KMS-11 (cell line): Measurements from ENCODE around the gene TAGLN2.

Experiments used
- H2AFZ ChIP-seq: fragments of 200-600 bp; sonication (generic); 2 replicates; pipeline ENCODE4 v1.6.1; 2016; ENCODE audit warnings: antibody characterized with exemption, mixed run types, low read depth
- H3K27ac ChIP-seq: fragments of 200-600 bp; sonication (generic); 2 replicates; pipeline ENCODE4 v1.6.1; 2016; ENCODE audit warnings: mild to moderate bottlenecking, mixed run types
- H3K27me3 ChIP-seq: fragments of 200-600 bp; sonication (generic); 2 replicates; pipeline ENCODE4 v1.6.1; 2017; ENCODE audit warnings: mild to moderate bottlenecking, low read depth, mixed run types, moderate library complexity; ENCODE audit not compliant: insufficient read depth
- H3K36me3 ChIP-seq: fragments of 200-600 bp; sonication (generic); 2 replicates; pipeline ENCODE4 v1.6.1; 2017; ENCODE audit warnings: mild to moderate bottlenecking, mixed run types; ENCODE audit not compliant: insufficient read depth
- H3K4me1 ChIP-seq: fragments of 200-600 bp; sonication (generic); 2 replicates; pipeline ENCODE4 v1.6.1; 2016; ENCODE audit warnings: mild to moderate bottlenecking, low read depth, mixed run types; ENCODE audit not compliant: poor library complexity, severe bottlenecking
- H3K4me2 ChIP-seq: fragments of 200-600 bp; sonication (generic); 2 replicates; pipeline ENCODE4 v1.7.0; 2016; ENCODE audit warnings: mild to moderate bottlenecking, mixed run types
- H3K4me3 ChIP-seq: fragments of 200-600 bp; sonication (generic); IDR thresholded peaks from 2 replicates; pipeline ENCODE4 v1.6.1; 2017; ENCODE audit warnings: low read depth, low read length, mixed read lengths; ENCODE audit not compliant: insufficient read depth
- H3K79me2 ChIP-seq: fragments of 200-600 bp; sonication (generic); 2 replicates; pipeline ENCODE4 v1.6.1; 2016; ENCODE audit warnings: low read depth, mixed run types; ENCODE audit not compliant: insufficient read depth
- H3K9ac ChIP-seq: fragments of 200-600 bp; sonication (generic); 2 replicates; pipeline ENCODE4 v1.6.1; 2016; ENCODE audit warnings: mild to moderate bottlenecking, mixed run types
- H4K20me1 ChIP-seq: fragments of 200-600 bp; sonication (generic); 2 replicates; pipeline ENCODE4 v1.6.1; 2016; ENCODE audit warnings: mild to moderate bottlenecking, mixed run types; ENCODE audit not compliant: insufficient read depth
- TF ChIP-seq, protein P1 (sequence below): fragments of 200-600 bp; sonication (generic); conservative IDR thresholded peaks from 2 replicates; pipeline ENCODE4 v1.6.1; 2017; ENCODE audit warnings: low read depth, mild to moderate bottlenecking, antibody characterized with exemption, low read length, moderate library complexity, mixed read lengths

Gene TAGLN2

DNA sequence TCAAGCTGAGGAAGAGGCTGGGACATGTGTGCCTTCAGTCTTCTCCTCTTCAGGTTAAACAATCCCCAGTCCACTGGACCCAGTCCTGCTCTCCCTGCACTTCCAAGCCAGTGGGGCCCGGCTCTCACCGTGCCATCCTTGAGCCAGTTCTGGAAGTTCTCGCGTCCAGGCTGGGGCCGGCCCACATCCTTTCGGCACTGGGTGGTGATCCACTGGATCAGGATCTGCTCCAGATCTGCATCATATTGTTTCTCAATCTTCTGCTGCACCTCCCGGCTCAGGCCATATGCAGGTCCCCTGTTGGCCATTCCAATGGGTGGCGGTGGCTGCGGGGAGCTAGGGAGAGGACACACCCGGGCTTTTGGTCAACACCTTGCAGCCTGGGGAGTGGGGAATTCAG lies 5.1 kb downstream of the TAGLN2 start:
- Histone ChIP-seq H3K27me3 (no peaks in the 10 kb centered on the region), H3K27ac (peak overlapping the region; percentile 8; the same call in 1 of the 2 replicates), H4K20me1 (peaks cover 53% of the 10 kb centered on the region), H2AFZ (no peak overlapping the region), H3K79me2 (peaks cover 64% of the 10 kb centered on the region), H3K4me2 (peak overlapping the region; percentile 92; the same call in 1 of the 2 replicates), H3K4me1 (peaks cover 68% of the 10 kb centered on the region), H3K36me3 (peaks cover 21% of the 10 kb centered on the region; the same call in 1 of the 2 replicates), H3K9ac (no peak overlapping the region), H3K4me3 (no peak overlapping the region)
- TF ChIP-seq, protein P1, sequence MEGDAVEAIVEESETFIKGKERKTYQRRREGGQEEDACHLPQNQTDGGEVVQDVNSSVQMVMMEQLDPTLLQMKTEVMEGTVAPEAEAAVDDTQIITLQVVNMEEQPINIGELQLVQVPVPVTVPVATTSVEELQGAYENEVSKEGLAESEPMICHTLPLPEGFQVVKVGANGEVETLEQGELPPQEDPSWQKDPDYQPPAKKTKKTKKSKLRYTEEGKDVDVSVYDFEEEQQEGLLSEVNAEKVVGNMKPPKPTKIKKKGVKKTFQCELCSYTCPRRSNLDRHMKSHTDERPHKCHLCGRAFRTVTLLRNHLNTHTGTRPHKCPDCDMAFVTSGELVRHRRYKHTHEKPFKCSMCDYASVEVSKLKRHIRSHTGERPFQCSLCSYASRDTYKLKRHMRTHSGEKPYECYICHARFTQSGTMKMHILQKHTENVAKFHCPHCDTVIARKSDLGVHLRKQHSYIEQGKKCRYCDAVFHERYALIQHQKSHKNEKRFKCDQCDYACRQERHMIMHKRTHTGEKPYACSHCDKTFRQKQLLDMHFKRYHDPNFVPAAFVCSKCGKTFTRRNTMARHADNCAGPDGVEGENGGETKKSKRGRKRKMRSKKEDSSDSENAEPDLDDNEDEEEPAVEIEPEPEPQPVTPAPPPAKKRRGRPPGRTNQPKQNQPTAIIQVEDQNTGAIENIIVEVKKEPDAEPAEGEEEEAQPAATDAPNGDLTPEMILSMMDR: no peak

DNA sequence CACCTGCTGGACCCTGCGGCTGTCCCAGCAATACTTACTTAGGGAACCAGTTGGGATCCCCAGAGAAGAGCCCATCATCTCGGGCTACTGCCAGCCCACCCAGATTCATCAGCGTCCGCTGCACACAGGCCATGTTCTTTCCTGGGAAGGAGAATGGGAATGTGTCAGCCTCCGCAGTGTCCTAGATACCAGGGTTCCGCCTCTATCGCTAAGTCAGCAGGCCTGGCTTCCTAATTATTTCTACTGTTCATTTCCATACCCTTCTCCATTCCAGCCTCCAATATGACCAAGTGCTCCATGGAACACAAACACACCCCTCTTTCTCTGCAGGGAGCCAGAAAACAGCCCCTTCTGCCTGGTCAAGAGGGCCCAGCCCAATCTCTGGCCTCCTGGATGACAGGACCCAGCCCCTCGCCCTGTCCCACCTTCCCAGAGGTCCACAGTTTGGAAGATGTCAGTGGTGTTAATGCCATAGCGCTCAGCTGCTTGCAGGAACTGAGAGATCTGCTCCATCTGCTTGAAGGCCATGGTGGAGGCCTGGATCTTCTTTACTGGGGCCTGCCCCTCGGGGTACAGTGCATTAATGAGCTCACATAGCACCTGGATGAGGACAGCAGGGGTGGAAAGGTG lies 6.0 kb downstream of the TAGLN2 start:
- peak overlapping the region; percentile 92 for H3K4me2 ChIP-seq

DNA sequence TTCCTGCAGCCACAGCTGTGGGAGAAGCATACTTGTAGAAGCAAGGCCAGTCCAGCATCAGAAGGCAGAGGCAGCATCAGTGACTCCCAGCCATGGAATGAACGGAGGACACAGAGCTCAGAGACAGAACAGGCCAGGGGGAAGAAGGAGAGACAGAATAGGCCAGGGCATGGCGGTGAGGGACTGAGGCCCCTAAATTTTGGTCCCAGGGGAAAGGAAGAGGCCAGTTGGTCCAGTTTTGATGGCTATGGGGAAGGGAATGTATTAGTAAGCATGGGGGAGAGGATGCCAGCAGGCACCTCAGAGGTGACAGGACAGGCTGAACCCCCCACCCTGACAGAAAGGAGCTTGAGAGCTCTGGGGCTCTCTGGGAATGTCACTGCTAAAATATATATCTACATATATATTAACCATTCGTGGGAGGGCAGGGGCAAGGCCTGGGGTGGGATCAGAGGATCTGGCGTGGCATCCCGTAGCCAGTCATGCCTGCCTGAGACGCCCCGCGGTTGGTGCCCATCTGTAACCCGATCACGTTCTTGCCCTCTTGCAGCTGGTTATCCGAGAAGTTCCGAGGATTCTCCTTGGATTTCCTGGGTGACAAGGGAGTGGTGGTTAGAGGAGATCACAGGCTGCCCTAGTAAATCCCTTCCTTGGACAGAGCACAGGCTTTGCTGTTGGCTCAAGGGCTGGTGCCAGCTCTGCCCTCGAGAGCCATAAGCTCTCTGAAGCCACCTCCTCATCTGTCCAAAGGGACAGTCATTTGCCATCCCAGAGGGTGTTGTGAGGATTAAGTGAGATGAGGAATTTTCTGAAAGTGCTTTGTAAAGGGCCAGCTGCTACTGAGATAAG lies 6.7 kb downstream of the TAGLN2 start:
- H3K27me3 ChIP-seq: no peaks in the 10 kb centered on the region
- H3K79me2 ChIP-seq: peaks cover 48% of the 10 kb centered on the region
- peaks cover 21% of the 10 kb centered on the region; the same call in 1 of the 2 replicates for H3K36me3 ChIP-seq
- TF ChIP-seq, protein P1: no peak
- H3K27ac ChIP-seq: peak overlapping the region; percentile 36; the same call in 1 of the 2 replicates
- H3K9ac ChIP-seq: no peak overlapping the region
- H2AFZ ChIP-seq: no peak overlapping the region
- no peak overlapping the region for H3K4me3 ChIP-seq
- H3K4me1 ChIP-seq: peaks cover 63% of the 10 kb centered on the region
- peaks cover 48% of the 10 kb centered on the region for H4K20me1 ChIP-seq
- H3K4me2 ChIP-seq: peak overlapping the region; percentile 92

More for the DNA sequence above, 6.0 kb downstream of the TAGLN2 start:
- Histone ChIP-seq H3K36me3 (peaks cover 21% of the 10 kb centered on the region; the same call in 1 of the 2 replicates), H3K27ac (peak overlapping the region; percentile 36; the same call in 1 of the 2 replicates), H4K20me1 (peaks cover 53% of the 10 kb centered on the region), H3K79me2 (peaks cover 56% of the 10 kb centered on the region), H3K9ac (no peak overlapping the region), H2AFZ (no peak overlapping the region), H3K4me1 (peaks cover 68% of the 10 kb centered on the region), H3K4me3 (no peak overlapping the region), H3K27me3 (no peaks in the 10 kb centered on the region)
- TF ChIP-seq, protein P1: no peak

DNA sequence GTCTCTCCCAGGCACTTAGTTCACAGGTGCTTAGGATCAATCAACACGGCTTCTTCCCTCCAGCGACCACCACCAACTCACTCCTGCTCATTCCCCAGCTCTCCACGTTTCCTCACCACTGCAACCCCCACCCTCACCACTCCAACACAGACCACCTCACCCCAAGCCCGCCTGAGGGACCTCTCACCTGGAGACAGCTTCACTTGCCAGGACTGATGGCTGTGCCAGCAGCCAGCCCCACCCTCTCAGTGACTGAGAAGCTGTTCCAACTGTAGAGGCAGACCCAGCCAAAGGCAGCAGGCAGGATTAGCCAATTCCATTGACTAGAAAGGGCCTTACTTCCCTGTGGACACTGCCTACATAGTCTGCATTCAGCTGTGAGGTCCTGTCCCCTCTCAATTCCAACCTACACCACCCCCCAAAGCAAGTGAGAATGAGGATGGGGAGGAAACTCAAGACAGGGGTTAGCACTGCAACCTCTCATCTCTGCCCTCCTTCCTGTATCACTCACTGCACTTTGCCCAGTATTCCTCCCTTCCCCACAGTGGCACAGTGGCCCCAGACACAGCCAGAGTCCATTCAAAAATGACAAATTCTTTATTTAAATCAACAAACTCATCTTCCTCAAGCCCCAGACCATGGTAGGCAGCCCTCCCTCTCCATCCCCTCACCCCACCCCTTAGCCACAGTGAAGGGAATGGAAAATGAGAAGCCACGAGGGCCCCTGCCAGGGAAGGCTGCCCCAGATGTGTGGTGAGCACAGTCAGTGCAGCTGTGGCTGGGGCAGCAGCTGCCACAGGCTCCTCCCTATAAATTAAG lies 7.6 kb downstream of the TAGLN2 start:
- peak overlapping the region; percentile 36 for H3K27ac ChIP-seq
- TF ChIP-seq, protein P1: no peak; the same call in 1 of the 2 replicates
- H3K27me3 ChIP-seq: no peaks in the 10 kb centered on the region
- H3K4me3 ChIP-seq: no peak overlapping the region
- H3K36me3 ChIP-seq: peaks cover 21% of the 10 kb centered on the region; the same call in 1 of the 2 replicates
- H3K9ac ChIP-seq: no peak overlapping the region
- H3K79me2 ChIP-seq: peaks cover 40% of the 10 kb centered on the region
- peak overlapping the region; percentile 92; the same call in 1 of the 2 replicates for H3K4me2 ChIP-seq
- no peak overlapping the region for H2AFZ ChIP-seq
- H4K20me1 ChIP-seq: peaks cover 40% of the 10 kb centered on the region
- H3K4me1 ChIP-seq: peaks cover 61% of the 10 kb centered on the region
